Cardiac fibroblast (primary cell): ENCODE measurements around the gene AGRP.
A peak's percentile ranks its signal among the peaks of the same experiment; 100 is the strongest.

Experiments used
- DNase-seq, 2 donors: peaks; one replicate each; pipeline versions ENCODE4 v3.0.0 to v3.0.0-alpha.2; 2010; ENCODE audit warnings: low read depth in 2 of 2
- H3K4me3 ChIP-seq, 2 donors: replicated peaks in 1 of 2; 1 replicate in 1 of 2; 2 replicates in 1 of 2; pipeline ENCODE4 v1.5.1; 2011; ENCODE audit warnings: low read depth in 2 of 2, low read length in 2 of 2, mild to moderate bottlenecking in 2 of 2, moderate library complexity in 1 of 2
- TF ChIP-seq, protein P1 (sequence below): IDR thresholded peaks from one replicate; pipeline ENCODE4 v1.5.1; 2011; ENCODE audit warnings: low read depth, mild to moderate bottlenecking, low read length, inconsistent platforms

The AGRP gene

DNA sequence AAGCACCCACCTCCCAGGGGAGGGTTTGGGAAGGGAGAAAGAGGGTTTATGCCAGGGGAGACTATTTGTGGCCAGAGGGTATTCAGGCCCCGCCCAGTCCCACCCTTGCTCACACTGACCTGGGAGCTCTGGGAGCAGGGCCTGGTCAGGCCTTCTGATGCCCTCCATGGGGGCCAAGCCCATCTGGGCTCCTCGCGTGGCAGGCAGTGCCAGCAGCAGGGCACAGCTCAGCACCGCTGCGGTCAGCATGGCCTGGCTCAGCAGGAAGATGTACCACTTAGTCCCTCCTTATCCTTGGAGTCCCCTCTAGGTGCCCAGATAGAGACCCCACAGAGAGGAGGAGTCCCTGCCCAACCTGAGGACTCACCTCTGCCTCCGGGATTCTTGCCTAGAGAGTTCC, at the start of gene AGRP:
Gene AGRP (minus strand): TSS at position 398 of the 400 bp plus-strand sequence. CDS start 149 bp downstream, at position 249.
- DNase-seq = no peak
- no peak within 1 kb of the TSS for H3K4me3 ChIP-seq
- TF ChIP-seq, protein P1, sequence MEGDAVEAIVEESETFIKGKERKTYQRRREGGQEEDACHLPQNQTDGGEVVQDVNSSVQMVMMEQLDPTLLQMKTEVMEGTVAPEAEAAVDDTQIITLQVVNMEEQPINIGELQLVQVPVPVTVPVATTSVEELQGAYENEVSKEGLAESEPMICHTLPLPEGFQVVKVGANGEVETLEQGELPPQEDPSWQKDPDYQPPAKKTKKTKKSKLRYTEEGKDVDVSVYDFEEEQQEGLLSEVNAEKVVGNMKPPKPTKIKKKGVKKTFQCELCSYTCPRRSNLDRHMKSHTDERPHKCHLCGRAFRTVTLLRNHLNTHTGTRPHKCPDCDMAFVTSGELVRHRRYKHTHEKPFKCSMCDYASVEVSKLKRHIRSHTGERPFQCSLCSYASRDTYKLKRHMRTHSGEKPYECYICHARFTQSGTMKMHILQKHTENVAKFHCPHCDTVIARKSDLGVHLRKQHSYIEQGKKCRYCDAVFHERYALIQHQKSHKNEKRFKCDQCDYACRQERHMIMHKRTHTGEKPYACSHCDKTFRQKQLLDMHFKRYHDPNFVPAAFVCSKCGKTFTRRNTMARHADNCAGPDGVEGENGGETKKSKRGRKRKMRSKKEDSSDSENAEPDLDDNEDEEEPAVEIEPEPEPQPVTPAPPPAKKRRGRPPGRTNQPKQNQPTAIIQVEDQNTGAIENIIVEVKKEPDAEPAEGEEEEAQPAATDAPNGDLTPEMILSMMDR = no peak

- no peak for DNase-seq
- no peak overlapping the region for H3K4me3 ChIP-seq
- TF ChIP-seq, protein P1 = no peak
Measured at GRCh38 chr16:67531247-67531646, 47.9 kb upstream of the AGRP start.

DNA sequence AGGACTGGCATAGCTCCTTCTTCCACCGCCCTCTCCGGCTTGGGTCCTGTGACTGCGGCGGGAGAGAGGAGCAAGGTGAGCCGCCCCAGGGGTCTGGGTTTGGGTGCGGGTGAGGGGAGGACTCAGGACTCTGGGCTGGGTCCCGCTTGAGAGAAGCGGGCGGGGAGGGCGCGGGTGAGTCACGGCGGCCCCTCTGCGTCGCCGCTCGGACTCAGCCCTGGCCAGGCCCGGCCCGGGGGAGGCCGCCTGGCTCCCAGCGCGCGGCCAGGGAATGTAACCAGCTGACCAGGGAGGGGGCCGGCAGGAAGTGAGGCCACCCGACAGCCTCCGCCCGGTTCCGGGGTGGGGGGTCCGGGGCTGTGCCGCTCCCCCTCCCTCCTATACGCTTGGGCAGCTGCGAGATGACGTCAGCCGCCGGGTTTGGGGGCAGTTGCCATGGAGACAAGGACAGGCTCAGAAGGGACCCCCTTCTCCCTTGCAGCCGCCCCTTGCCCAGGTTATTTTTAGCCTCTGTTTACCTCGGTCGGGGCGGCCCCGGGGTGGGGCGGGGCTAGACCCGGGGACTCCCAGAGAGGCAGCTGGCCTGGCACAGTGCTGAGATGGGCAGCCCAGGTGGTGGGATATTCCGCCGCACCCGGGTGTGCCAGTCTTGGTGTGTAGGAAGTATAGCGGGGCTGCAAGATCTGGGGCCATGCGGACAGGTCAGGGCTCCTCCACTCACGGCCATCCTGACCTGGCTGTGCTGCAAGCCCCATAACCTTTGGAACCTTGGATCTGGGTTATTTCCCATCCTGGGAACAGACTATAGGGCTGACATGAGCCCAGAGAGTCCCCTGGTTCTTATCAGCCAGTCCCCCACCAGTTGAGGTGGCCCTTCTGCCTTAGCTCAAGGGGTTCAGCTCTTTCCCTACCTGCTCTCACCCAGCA, 46.9 kb upstream of the AGRP start:
- H3K4me3 ChIP-seq = peak overlapping the region; percentile 69 to 79
- TF ChIP-seq, protein P1 = no peak
- peak; percentile 79 to 88 for DNase-seq

- peak; percentile 26 to 51 for DNase-seq
- TF ChIP-seq, protein P1 = no peak
- H3K4me3 ChIP-seq = peak overlapping the region; percentile 69 to 79
Measured at GRCh38 chr16:67529582-67530012, 46.2 kb upstream of the AGRP start.

- TF ChIP-seq, protein P1 = no peak
- peak overlapping the region; percentile 69 to 79 for H3K4me3 ChIP-seq
- peak; percentile 37 to 45 for DNase-seq
Measured at GRCh38 chr16:67528870-67529581, 45.7 kb upstream of the AGRP start.

DNA sequence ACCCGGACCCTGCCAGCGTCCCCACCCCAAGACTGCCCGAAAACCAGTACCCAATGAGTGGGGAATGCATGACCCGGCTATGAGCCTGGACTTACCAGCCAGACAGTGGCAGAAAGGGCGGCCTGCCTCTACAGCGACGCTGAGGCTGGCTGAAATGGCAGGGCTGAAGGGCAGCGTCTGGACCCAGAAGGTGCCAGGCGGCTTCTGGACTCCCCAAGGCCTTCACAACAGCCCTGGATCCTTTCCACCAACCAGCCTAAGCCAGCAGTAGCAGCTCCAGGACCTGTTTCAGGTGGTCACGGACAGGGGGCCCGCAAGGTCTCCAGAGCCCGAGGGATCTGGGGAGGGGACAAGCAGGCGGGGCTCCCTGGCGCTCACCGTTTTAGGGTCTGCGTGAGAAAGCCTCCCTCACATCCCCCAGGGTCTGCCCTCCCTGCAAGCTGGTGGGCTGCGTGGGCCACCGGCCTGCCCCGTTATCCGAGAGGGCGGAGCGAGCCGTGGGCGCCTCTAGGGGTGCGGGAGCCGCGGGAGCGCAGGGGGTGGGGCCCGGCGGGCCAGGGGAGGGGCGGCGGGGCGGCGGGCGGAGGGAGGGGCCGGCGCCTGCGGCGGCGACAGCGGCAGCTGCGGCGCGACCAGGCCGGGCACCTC, 45.0 kb upstream of the AGRP start, which contains the start of gene RIPOR1:
Gene RIPOR1 (plus strand): TSS at position 608 of the 648 bp plus-strand sequence. CDS start 9,618 bp downstream, outside the sequence.
- TF ChIP-seq, protein P1 = no peak
- DNase-seq = no peak

More for the DNA sequence above, 45.0 kb upstream of the AGRP start, which contains the start of gene RIPOR1:
- peak within 1 kb of the TSS; percentile 69 to 79 for H3K4me3 ChIP-seq
